Sigmoid colon (tissue), 7 donors: ENCODE results near the gene ZNF439. TPM values are rescaled to one million over a fixed set of nuclear protein-coding genes. Genes with fewer than 3 reads are reported as not detected.

ENCODE experiments used
- polyA plus RNA-seq, 3 donors: library from polyadenylated mRNA; stranded (reverse); fragments of 200-250 nt; gene quantifications; one replicate each; pipeline ENCODE4 v1.2.3, GENCODE V29; 2013
- total RNA-seq, 4 donors: library from RNA; depleted of rRNA; stranded (reverse); fragments of >200 nt; gene quantifications; one replicate each; pipeline ENCODE4 v1.1.0, GENCODE V29; 2016
- donor health status: healthy with polysubstance abuse.
- donor health status: Bipolar disorder and iron deficiency.
- donor health status: healthy.

Gene ZNF439
- total and polyA plus RNA-seq, 7 donors = 2.4 to 8.6 (median 5.4) TPM

Other genes starting within 250 kb of the ZNF439 start
- 10 to 100 TPM in 3 of 4 donors, 1 to 10 TPM in 1; 4.1 to 22.8 (median 17.3) TPM for gene ZNF823, start 109.8 kb upstream of the ZNF439 start, total RNA-seq
- 10 to 100 TPM in 1 of 3 donors, 1 to 10 TPM in 2; 4.6 to 12.5 (median 7.8) TPM for gene ZNF823, start 109.8 kb upstream of the ZNF439 start, polyA plus RNA-seq
- 10 to 100 TPM in 1 of 4 donors, 1 to 10 TPM in 3; 8.4 to 10.5 (median 8.8) TPM for gene ZNF441, start 81.7 kb upstream of the ZNF439 start, total RNA-seq
- 1 to 10 TPM in 2 of 3 donors, under 1 TPM in 1; 0.92 to 5.7 (median 2.4) TPM for gene ZNF441, start 81.7 kb upstream of the ZNF439 start, polyA plus RNA-seq
- 1 to 10 TPM; 3.6 to 6.1 (median 5.1) TPM for gene ZNF491, start 50.2 kb upstream of the ZNF439 start, total RNA-seq
- 1 to 10 TPM in 1 of 3 donors, under 1 TPM in 2; 0.46 to 1.0 (median 0.60) TPM for gene ZNF491, start 50.2 kb upstream of the ZNF439 start, polyA plus RNA-seq
- gene ZNF440, start 34.5 kb upstream of the ZNF439 start, total RNA-seq = 10 to 100 TPM in 2 of 4 donors, 1 to 10 TPM in 2; 5.6 to 15.0 (median 9.6) TPM
- gene ZNF440, start 34.5 kb upstream of the ZNF439 start, polyA plus RNA-seq = 10 to 100 TPM in 1 of 3 donors, 1 to 10 TPM in 2; 7.4 to 13.8 (median 9.0) TPM
- gene ZNF69, start 39.1 kb downstream of the ZNF439 start, total RNA-seq = 10 to 100 TPM in 3 of 4 donors, 1 to 10 TPM in 1; 9.2 to 23.2 (median 18.3) TPM
- gene ZNF69, start 39.1 kb downstream of the ZNF439 start, polyA plus RNA-seq = 1 to 10 TPM; 7.6 to 9.6 (median 7.8) TPM
- 10 to 100 TPM; 13.7 to 19.7 (median 15.0) TPM for gene ZNF700, start 76.4 kb downstream of the ZNF439 start, total RNA-seq
- gene ZNF700, start 76.4 kb downstream of the ZNF439 start, polyA plus RNA-seq = 10 to 100 TPM in 1 of 3 donors, 1 to 10 TPM in 2; 4.8 to 12.7 (median 5.8) TPM
- 10 to 100 TPM in 1 of 4 donors, 1 to 10 TPM in 3; 2.3 to 11.9 (median 3.3) TPM for gene ZNF763, start 116.3 kb downstream of the ZNF439 start, total RNA-seq
- 1 to 10 TPM; 3.3 to 4.2 (median 3.9) TPM for gene ZNF763, start 116.3 kb downstream of the ZNF439 start, polyA plus RNA-seq
- gene ZNF433, start 187.0 kb downstream of the ZNF439 start, total RNA-seq = 10 to 100 TPM in 1 of 4 donors, 1 to 10 TPM in 3; 2.5 to 16.9 (median 4.4) TPM
- gene ZNF433, start 187.0 kb downstream of the ZNF439 start, polyA plus RNA-seq = 1 to 10 TPM; 1.2 to 3.2 (median 2.1) TPM
- gene ZNF878, start 204.2 kb downstream of the ZNF439 start, total RNA-seq = under 1 TPM in 2 of 4 donors, not detected in 2; 0.49 to 0.54 TPM
- gene ZNF878, start 204.2 kb downstream of the ZNF439 start, polyA plus RNA-seq = under 1 TPM in 1 of 3 donors, not detected in 2; 0.13 TPM
- 10 to 100 TPM in 3 of 4 donors, 1 to 10 TPM in 1; 6.8 to 13.2 (median 11.8) TPM for gene ZNF844, start 216.0 kb downstream of the ZNF439 start, total RNA-seq
- gene ZNF844, start 216.0 kb downstream of the ZNF439 start, polyA plus RNA-seq = 1 to 10 TPM; 2.4 to 4.8 (median 2.5) TPM